Measurements from ENCODE around the gene FFAR3. TPM values are rescaled to one million over a fixed set of nuclear protein-coding genes. Genes with fewer than 3 reads are reported as not detected.

The FFAR3 gene
- total and polyA plus RNA-seq, 2 of the 13 experiments (the other 11 are each of a cell fraction or from before 2014, with no cell fraction given), result not detected

DNA sequence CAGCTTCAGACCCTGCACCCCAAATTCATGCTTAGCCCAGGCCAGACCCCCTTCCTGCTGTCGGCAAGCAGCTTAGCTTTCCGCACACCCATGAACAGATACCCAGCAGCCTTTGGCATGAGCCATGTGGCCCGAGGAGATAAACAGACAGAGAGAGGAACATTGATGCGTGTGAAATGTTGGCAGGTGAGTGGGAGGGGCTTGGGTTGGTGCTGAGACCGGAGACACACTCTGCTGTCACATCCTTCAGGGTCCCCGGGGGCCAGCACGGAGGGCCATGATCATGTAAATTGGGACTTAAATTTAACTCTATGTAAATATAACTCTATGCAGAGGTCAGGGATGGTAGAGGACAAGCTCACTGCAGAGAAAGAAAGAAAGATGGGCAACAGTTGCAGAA lies 27.8 kb upstream of the FFAR3 start:
- Histone ChIP-seq H3K36me3 (replicated peaks in 1 of 2; ENCODE audit: control insufficient read depth in 1 of 2, insufficient read depth in 2 of 2, low read length in 2 of 2) (no peaks in the 10 kb centered on the region), H3K4me3 (replicated peaks in 1 of 3; ENCODE audit: insufficient read depth in 1 of 3, low read depth in 2 of 3, low read length in 3 of 3) (no peak overlapping the region), H3K27ac (ENCODE audit: extremely low read length, insufficient read depth, low read length) (no peak overlapping the region), H3K27me3 (ENCODE audit: control insufficient read depth in 1 of 2, insufficient read depth in 2 of 2, low read length in 2 of 2) (no peaks in the 10 kb centered on the region), H3K9me3 (ENCODE audit: low read length) (no peaks in the 10 kb centered on the region), H3K4me1 (ENCODE audit: insufficient read depth, low read length) (peaks cover 17% of the 10 kb centered on the region), H2AFZ (ENCODE audit: low read length) (no peak overlapping the region), H3K79me2 (ENCODE audit: insufficient read depth, low read length) (no peaks in the 10 kb centered on the region), H3K9ac (ENCODE audit: insufficient read depth, low read depth, low read length) (no peak overlapping the region), H4K20me1 (ENCODE audit: insufficient read depth, low read length) (no peaks in the 10 kb centered on the region), H3K4me2 (ENCODE audit: low read depth, low read length) (no peak overlapping the region)
- WGBS (ENCODE audit: low lambda C conversion rate), result 88% methylated on average over 7 of the region's 7 CpGs
- ChIA-PET POLR2A (no interaction called here), CTCF (ENCODE audit: low intra/inter-chr PET ratio, low total read pairs) (no interaction called here)
- no peak for ATAC-seq
- no peak for FAIRE-seq
- in situ Hi-C loops (cut with HindIII; ENCODE audit: extremely low pct_ligation_motif_present, low pct_unique_long_range_greater_than_20kb), result no loop called here
- TF ChIP-seq SALL1 (CRISPR knock-in tag; IDR thresholded peaks at IDR 0.05) (no peak), ZNF558 (CRISPR knock-in tag; IDR thresholded peaks at IDR 0.05; ENCODE audit: borderline replicate concordance) (no peak), POLR2AphosphoS2 (IDR thresholded peaks at IDR 0.05; ENCODE audit: low read depth, low read length) (no peak), MLLT10 (CRISPR knock-in tag; IDR thresholded peaks at IDR 0.05) (no peak), HOXA3 (CRISPR knock-in tag; IDR thresholded peaks at IDR 0.05) (no peak), ZKSCAN5 (CRISPR knock-in tag; IDR thresholded peaks at IDR 0.05) (no peak), ZNF44 (CRISPR knock-in tag; IDR thresholded peaks at IDR 0.05) (no peak), ZKSCAN8 (CRISPR knock-in tag; IDR thresholded peaks at IDR 0.05; ENCODE audit: borderline replicate concordance) (no peak), EEA1 (CRISPR knock-in tag; IDR thresholded peaks at IDR 0.05; ENCODE audit: borderline replicate concordance) (no peak), WIZ (CRISPR knock-in tag; IDR thresholded peaks at IDR 0.05) (no peak), MYC (CRISPR knock-in tag; IDR thresholded peaks at IDR 0.05; ENCODE audit: borderline replicate concordance) (no peak), ZNF143 (CRISPR knock-in tag; IDR thresholded peaks at IDR 0.05) (no peak), ZNF569 (CRISPR knock-in tag; IDR thresholded peaks at IDR 0.05; ENCODE audit: borderline replicate concordance) (no peak), ZNF230 (CRISPR knock-in tag; IDR thresholded peaks at IDR 0.05) (no peak), GZF1 (CRISPR knock-in tag; IDR thresholded peaks at IDR 0.05) (no peak), RARA (CRISPR knock-in tag; IDR thresholded peaks at IDR 0.05) (no peak)
- TF ChIP-seq, protein P1, sequence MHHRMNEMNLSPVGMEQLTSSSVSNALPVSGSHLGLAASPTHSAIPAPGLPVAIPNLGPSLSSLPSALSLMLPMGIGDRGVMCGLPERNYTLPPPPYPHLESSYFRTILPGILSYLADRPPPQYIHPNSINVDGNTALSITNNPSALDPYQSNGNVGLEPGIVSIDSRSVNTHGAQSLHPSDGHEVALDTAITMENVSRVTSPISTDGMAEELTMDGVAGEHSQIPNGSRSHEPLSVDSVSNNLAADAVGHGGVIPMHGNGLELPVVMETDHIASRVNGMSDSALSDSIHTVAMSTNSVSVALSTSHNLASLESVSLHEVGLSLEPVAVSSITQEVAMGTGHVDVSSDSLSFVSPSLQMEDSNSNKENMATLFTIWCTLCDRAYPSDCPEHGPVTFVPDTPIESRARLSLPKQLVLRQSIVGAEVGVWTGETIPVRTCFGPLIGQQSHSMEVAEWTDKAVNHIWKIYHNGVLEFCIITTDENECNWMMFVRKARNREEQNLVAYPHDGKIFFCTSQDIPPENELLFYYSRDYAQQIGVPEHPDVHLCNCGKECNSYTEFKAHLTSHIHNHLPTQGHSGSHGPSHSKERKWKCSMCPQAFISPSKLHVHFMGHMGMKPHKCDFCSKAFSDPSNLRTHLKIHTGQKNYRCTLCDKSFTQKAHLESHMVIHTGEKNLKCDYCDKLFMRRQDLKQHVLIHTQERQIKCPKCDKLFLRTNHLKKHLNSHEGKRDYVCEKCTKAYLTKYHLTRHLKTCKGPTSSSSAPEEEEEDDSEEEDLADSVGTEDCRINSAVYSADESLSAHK (CRISPR knock-in tag; IDR thresholded peaks at IDR 0.05; ENCODE audit: borderline replicate concordance), result no peak
- TF ChIP-seq, protein P2, sequence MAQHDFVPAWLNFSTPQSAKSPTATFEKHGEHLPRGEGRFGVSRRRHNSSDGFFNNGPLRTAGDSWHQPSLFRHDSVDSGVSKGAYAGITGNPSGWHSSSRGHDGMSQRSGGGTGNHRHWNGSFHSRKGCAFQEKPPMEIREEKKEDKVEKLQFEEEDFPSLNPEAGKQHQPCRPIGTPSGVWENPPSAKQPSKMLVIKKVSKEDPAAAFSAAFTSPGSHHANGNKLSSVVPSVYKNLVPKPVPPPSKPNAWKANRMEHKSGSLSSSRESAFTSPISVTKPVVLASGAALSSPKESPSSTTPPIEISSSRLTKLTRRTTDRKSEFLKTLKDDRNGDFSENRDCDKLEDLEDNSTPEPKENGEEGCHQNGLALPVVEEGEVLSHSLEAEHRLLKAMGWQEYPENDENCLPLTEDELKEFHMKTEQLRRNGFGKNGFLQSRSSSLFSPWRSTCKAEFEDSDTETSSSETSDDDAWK (CRISPR knock-in tag; IDR thresholded peaks at IDR 0.05), result no peak
- TF ChIP-seq, protein P3, sequence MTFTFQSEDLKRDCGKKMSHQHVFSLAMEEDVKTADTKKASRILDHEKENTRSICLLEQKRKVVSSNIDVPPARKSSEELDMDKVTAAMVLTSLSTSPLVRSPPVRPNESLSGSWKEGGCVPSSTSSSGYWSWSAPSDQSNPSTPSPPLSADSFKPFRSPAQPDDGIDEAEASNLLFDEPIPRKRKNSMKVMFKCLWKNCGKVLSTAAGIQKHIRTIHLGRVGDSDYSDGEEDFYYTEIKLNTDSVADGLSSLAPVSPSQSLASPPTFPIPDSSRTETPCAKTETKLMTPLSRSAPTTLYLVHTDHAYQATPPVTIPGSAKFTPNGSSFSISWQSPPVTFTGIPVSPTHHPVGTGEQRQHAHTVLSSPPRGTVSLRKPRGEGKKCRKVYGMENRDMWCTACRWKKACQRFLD (CRISPR knock-in tag; IDR thresholded peaks at IDR 0.05; ENCODE audit: borderline replicate concordance), result no peak
- DNase-seq (ENCODE audit: low spot score), result no peak
- BruUV-seq (replicated peaks), result no TSS peak
- intact Hi-C loops (cut with micrococcal nuclease; ENCODE audit: unreplicated experiment), result no loop called here
